GM23338 (cell line): ENCODE results near the gene HTR3B. TPM values are rescaled to one million over a fixed set of nuclear protein-coding genes. Genes with fewer than 3 reads are reported as not detected.

Experiments
- ATAC-seq: fragments of 200-7000 bp; cut with Tn5 transposase; 3 replicates; pipeline ENCODE4 v1.9.1; 2020
- DNase-seq: peaks from one replicate; pipeline ENCODE4 v3.0.0-alpha.2; 2015; ENCODE audit warnings: low spot score
- H2AFZ ChIP-seq: fragments of 200-600 bp; sonication (generic); 2 replicates; pipeline ENCODE4 v1.8.0; 2016; ENCODE audit warnings: antibody characterized with exemption, mild to moderate bottlenecking, moderate library complexity
- H3F3A ChIP-seq: fragments of 200-600 bp; sonication (generic); replicated peaks from 2 replicates; pipeline ENCODE4 v1.8.0; 2017; ENCODE audit warnings: antibody characterized with exemption, mixed run types, low read depth
- H3K27ac ChIP-seq: fragments of 200-600 bp; sonication (generic); 2 replicates; pipeline ENCODE4 v1.6.1; 2016; ENCODE audit warnings: low read depth
- H3K27me3 ChIP-seq: fragments of 200-600 bp; sonication (generic); 2 replicates; pipeline ENCODE4 v1.8.0; 2016; ENCODE audit warnings: mild to moderate bottlenecking, mixed run types, moderate library complexity; ENCODE audit not compliant: insufficient read depth
- H3K36me3 ChIP-seq: fragments of 200-600 bp; sonication (generic); 2 replicates; pipeline ENCODE4 v1.8.0; 2016; ENCODE audit warnings: mild to moderate bottlenecking; ENCODE audit not compliant: insufficient read depth
- H3K4me1 ChIP-seq: fragments of 200-600 bp; sonication (generic); 2 replicates; pipeline ENCODE4 v1.8.0; 2016; ENCODE audit warnings: mild to moderate bottlenecking, moderate library complexity; ENCODE audit not compliant: insufficient read depth
- H3K4me2 ChIP-seq: fragments of 200-600 bp; sonication (generic); 2 replicates; pipeline ENCODE4 v1.7.1; 2017; ENCODE audit warnings: mixed run types
- H3K4me3 ChIP-seq: fragments of 200-600 bp; sonication (generic); 2 replicates; pipeline ENCODE4 v1.6.1; 2016; ENCODE audit warnings: mixed run types
- H3K79me2 ChIP-seq: fragments of 200-600 bp; sonication (generic); replicated peaks from 2 replicates; pipeline ENCODE4 v1.8.0; 2017; ENCODE audit warnings: mild to moderate bottlenecking; ENCODE audit not compliant: insufficient read depth
- H3K9me2 ChIP-seq: fragments of 200-600 bp; sonication (generic); 2 replicates; pipeline ENCODE4 v1.8.0; 2017; ENCODE audit not compliant: insufficient read depth
- H4K20me1 ChIP-seq: fragments of 200-600 bp; sonication (generic); replicated peaks from 2 replicates; pipeline ENCODE4 v1.8.0; 2017; ENCODE audit warnings: mild to moderate bottlenecking; ENCODE audit not compliant: insufficient read depth
- H3K27ac Mint-ChIP-seq: 2 replicates; pipeline ENCODE4 v1.8.0; 2020; ENCODE audit warnings: inconsistent platforms, mild to moderate bottlenecking, moderate library complexity, mixed read lengths
- H3K27me3 Mint-ChIP-seq: 3 replicates; pipeline ENCODE4 v1.8.0; 2022; ENCODE audit warnings: low read depth, mild to moderate bottlenecking, moderate library complexity, mixed read lengths, inconsistent platforms; ENCODE audit not compliant: insufficient read depth, poor library complexity
- H3K36me3 Mint-ChIP-seq: 3 replicates; pipeline ENCODE4 v1.8.0; 2021; ENCODE audit warnings: low read depth, mild to moderate bottlenecking, inconsistent platforms, moderate library complexity, mixed read lengths
- H3K4me1 Mint-ChIP-seq: 3 replicates; pipeline ENCODE4 v1.8.0; 2020; ENCODE audit warnings: mild to moderate bottlenecking, inconsistent platforms, mixed read lengths
- H3K4me3 Mint-ChIP-seq: 3 replicates; pipeline ENCODE4 v1.8.0; 2021; ENCODE audit warnings: moderate library complexity, mild to moderate bottlenecking, inconsistent platforms, mixed read lengths
- H3K9me3 Mint-ChIP-seq: 3 replicates; pipeline ENCODE4 v1.8.0; 2020; ENCODE audit warnings: moderate library complexity, mild to moderate bottlenecking, inconsistent platforms, mixed read lengths
- CREB1 ChIP-seq: fragments of 250-450 bp; sonication (Bioruptor Pico); IDR thresholded peaks from 2 replicates; pipeline ENCODE4 v1.5.0; 2020; ENCODE audit warnings: low read depth, mild to moderate bottlenecking, moderate library complexity
- ETS1 ChIP-seq: IDR thresholded peaks from 2 replicates; pipeline ENCODE4 v1.6.1; 2016; ENCODE audit warnings: antibody characterized with exemption
- EZH2 ChIP-seq: fragments of 200-600 bp; sonication (generic); IDR thresholded peaks from one replicate; pipeline ENCODE4 v1.8.0; 2017; ENCODE audit warnings: antibody characterized with exemption, mild to moderate bottlenecking, low read depth; ENCODE audit not compliant: unreplicated experiment
- EZH2phosphoT487 ChIP-seq: fragments of 200-600 bp; sonication (generic); IDR thresholded peaks from one replicate; pipeline ENCODE4 v1.8.1; 2018; ENCODE audit warnings: antibody characterized with exemption; ENCODE audit not compliant: unreplicated experiment
- JUNB ChIP-seq: IDR thresholded peaks from one replicate; pipeline ENCODE4 v1.6.1; 2016; ENCODE audit warnings: antibody characterized with exemption; ENCODE audit not compliant: unreplicated experiment
- NANOG ChIP-seq: IDR thresholded peaks from 2 replicates; pipeline ENCODE4 v1.6.1; 2016; ENCODE audit warnings: antibody characterized with exemption, borderline replicate concordance
- POLR2AphosphoS5 ChIP-seq: IDR thresholded peaks from 2 replicates; pipeline ENCODE4 v1.6.1; 2016; ENCODE audit warnings: antibody characterized with exemption, low read depth
- REST ChIP-seq: IDR thresholded peaks from one replicate; pipeline ENCODE4 v1.6.1; 2018; ENCODE audit warnings: antibody characterized with exemption; ENCODE audit not compliant: unreplicated experiment
- STAT1 ChIP-seq: IDR thresholded peaks from one replicate; pipeline ENCODE4 v1.6.1; 2016; ENCODE audit warnings: antibody characterized with exemption; ENCODE audit not compliant: unreplicated experiment
- ZNF114 ChIP-seq: fragments of 250-450 bp; sonication (Bioruptor Pico); IDR thresholded peaks from 2 replicates; pipeline ENCODE4 v1.5.0; 2020; ENCODE audit warnings: mild to moderate bottlenecking, moderate library complexity
- ZNF331 ChIP-seq: fragments of 250-450 bp; sonication (Bioruptor Pico); IDR thresholded peaks from 2 replicates; pipeline ENCODE4 v1.5.0; 2020; ENCODE audit warnings: low read depth, mild to moderate bottlenecking, moderate library complexity
- ZNF462 ChIP-seq: fragments of 250-450 bp; sonication (Bioruptor Pico); IDR thresholded peaks from 2 replicates; pipeline ENCODE4 v1.5.0; 2020; ENCODE audit warnings: mild to moderate bottlenecking, moderate library complexity
- polyA plus RNA-seq: library from polyadenylated mRNA; unstranded; fragments of >200 nt; fragmentation: Nextera tagmentation; extraction: Ambion mirVana; gene quantifications from 2 replicates; pipeline ENCODE4 v1.2.1, GENCODE V29; 2016
- total RNA-seq: library from RNA; depleted of rRNA; stranded (reverse); fragments of >200 nt; shearing (Covaris generic); gene quantifications from 2 replicates; pipeline ENCODE4 v1.2.3, GENCODE V29; 2014
- TF ChIP-seq, protein P1 (sequence below), 2 experiments: fragments of 200-600 bp in 1 of 2; sonication (generic) in 1 of 2; conservative IDR thresholded peaks; 2 replicates each; pipeline versions ENCODE4 v1.5.1 to v1.6.1; 2016 to 2017; ENCODE audit warnings: antibody characterized with exemption in 2 of 2, low read depth in 2 of 2, mild to moderate bottlenecking in 2 of 2, moderate library complexity in 1 of 2

Gene HTR3B
- total and polyA plus RNA-seq, 2 experiments from 2014 or later, result not detected

- Histone ChIP-seq H3K27ac (no peak overlapping the region), H3K4me3 (no peak overlapping the region), H3F3A (no peaks in the 10 kb centered on the region), H2AFZ (no peak overlapping the region), H3K79me2 (no peaks in the 10 kb centered on the region), H4K20me1 (no peaks in the 10 kb centered on the region), H3K27me3 (no peaks in the 10 kb centered on the region), H3K4me1 (no peaks in the 10 kb centered on the region), H3K4me2 (no peak overlapping the region), H3K36me3 (no peaks in the 10 kb centered on the region), H3K9me2 (no peaks in the 10 kb centered on the region)
- Mint-ChIP-seq H3K36me3 (no peaks in the 10 kb centered on the region), H3K4me3 (no peak overlapping the region), H3K9me3 (no peaks in the 10 kb centered on the region), H3K27ac (no peak overlapping the region), H3K4me1 (no peaks in the 10 kb centered on the region), H3K27me3 (peaks cover 9% of the 10 kb centered on the region)
- ATAC-seq (no peak), DNase-seq (no peak)
- TF ChIP-seq JUNB, result no peak
- no peak for TF ChIP-seq POLR2AphosphoS5
- TF ChIP-seq ETS1, result no peak
- TF ChIP-seq EZH2phosphoT487, result no peak
- TF ChIP-seq ZNF114, result no peak
- TF ChIP-seq EZH2, result no peak
- TF ChIP-seq REST, result no peak
- no peak for TF ChIP-seq ZNF331 (CRISPR knock-in tag)
- no peak for TF ChIP-seq STAT1
- no peak for TF ChIP-seq CREB1
- TF ChIP-seq, protein P1, sequence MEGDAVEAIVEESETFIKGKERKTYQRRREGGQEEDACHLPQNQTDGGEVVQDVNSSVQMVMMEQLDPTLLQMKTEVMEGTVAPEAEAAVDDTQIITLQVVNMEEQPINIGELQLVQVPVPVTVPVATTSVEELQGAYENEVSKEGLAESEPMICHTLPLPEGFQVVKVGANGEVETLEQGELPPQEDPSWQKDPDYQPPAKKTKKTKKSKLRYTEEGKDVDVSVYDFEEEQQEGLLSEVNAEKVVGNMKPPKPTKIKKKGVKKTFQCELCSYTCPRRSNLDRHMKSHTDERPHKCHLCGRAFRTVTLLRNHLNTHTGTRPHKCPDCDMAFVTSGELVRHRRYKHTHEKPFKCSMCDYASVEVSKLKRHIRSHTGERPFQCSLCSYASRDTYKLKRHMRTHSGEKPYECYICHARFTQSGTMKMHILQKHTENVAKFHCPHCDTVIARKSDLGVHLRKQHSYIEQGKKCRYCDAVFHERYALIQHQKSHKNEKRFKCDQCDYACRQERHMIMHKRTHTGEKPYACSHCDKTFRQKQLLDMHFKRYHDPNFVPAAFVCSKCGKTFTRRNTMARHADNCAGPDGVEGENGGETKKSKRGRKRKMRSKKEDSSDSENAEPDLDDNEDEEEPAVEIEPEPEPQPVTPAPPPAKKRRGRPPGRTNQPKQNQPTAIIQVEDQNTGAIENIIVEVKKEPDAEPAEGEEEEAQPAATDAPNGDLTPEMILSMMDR (conservative IDR thresholded peaks at IDR 0.05; ENCODE audit: low read depth in 2 of 2), result no peak
- no peak for TF ChIP-seq ZNF462 (CRISPR knock-in tag)
- no peak for TF ChIP-seq NANOG
Observed at GRCh38 chr11:113985906-113986305, 81.3 kb downstream of the HTR3B start.
